Calu3 (cell line): ENCODE measurements around the gene HGF. TPM values are rescaled to one million over a fixed set of nuclear protein-coding genes. Genes with fewer than 3 reads are reported as not detected.

Experiments used
- BruUV-seq: library from RNA; stranded (reverse); fragments of 400-500 nt; replicated peaks from 2 replicates; lab custom pipeline; 2021; lab: Mats Ljungman, UMichigan
- CTCF ChIA-PET: fragments of 300-600 bp; sonication (Branson Sonifier 250); formaldehyde crosslinking; loops from one replicate; lab custom pipeline; 2022; ENCODE audit warnings: antibody characterized with exemption; lab: Charles Lee
- DNase-seq: peaks from one replicate; pipeline ENCODE4 v3.0.0; 2022
- H3K27ac Mint-ChIP-seq: one replicate; pipeline ENCODE4 v1.8.0; 2022; ENCODE audit warnings: mixed read lengths; ENCODE audit not compliant: unreplicated experiment
- H3K27me3 Mint-ChIP-seq: one replicate; pipeline ENCODE4 v1.8.0; 2022; ENCODE audit warnings: mixed read lengths; ENCODE audit not compliant: unreplicated experiment
- H3K36me3 Mint-ChIP-seq: one replicate; pipeline ENCODE4 v1.8.0; 2022; ENCODE audit warnings: mild to moderate bottlenecking, moderate library complexity, mixed read lengths; ENCODE audit not compliant: insufficient read depth, unreplicated experiment
- H3K4me1 Mint-ChIP-seq: one replicate; pipeline ENCODE4 v1.8.0; 2022; ENCODE audit warnings: mild to moderate bottlenecking, low read depth, mixed read lengths; ENCODE audit not compliant: unreplicated experiment
- H3K4me3 Mint-ChIP-seq: one replicate; pipeline ENCODE4 v1.8.0; 2022; ENCODE audit warnings: mild to moderate bottlenecking, low read depth, moderate library complexity, mixed read lengths; ENCODE audit not compliant: unreplicated experiment
- H3K9me3 Mint-ChIP-seq: one replicate; pipeline ENCODE4 v1.8.0; 2022; ENCODE audit warnings: low read depth, mixed read lengths; ENCODE audit not compliant: unreplicated experiment
- CTCF ChIP-seq: fragments of 200-600 bp; IDR thresholded peaks from one replicate; pipeline ENCODE4 v1.8.0; 2022; ENCODE audit warnings: antibody characterized with exemption; ENCODE audit not compliant: unreplicated experiment
- intact Hi-C: fragments of 100-400 bp; cut with micrococcal nuclease; formaldehyde crosslinking; loops from one replicate; pipeline ENCODE4 v1.10.0; 2022; ENCODE audit not compliant: unreplicated experiment
- total RNA-seq: library from RNA; stranded (reverse); gene quantifications from 2 replicates; pipeline ENCODE4 v1.2.3, GENCODE V29; 2022

HGF gene
- total RNA-seq, 1 experiment from 2014 or later, result not detected

GRCh38 chr7:81774551-81774950 is 4.7 kb upstream of the HGF start:
- no peaks in the 10 kb centered on the region for H3K27me3 Mint-ChIP-seq
- CTCF ChIA-PET, result no interaction called here
- H3K4me3 Mint-ChIP-seq, result no peak overlapping the region
- H3K27ac Mint-ChIP-seq, result no peak overlapping the region
- BruUV-seq, result no TSS peak
- no peaks in the 10 kb centered on the region for H3K36me3 Mint-ChIP-seq
- no peak for DNase-seq
- intact Hi-C loops, result no loop called here
- H3K4me1 Mint-ChIP-seq, result no peaks in the 10 kb centered on the region
- no peaks in the 10 kb centered on the region for H3K9me3 Mint-ChIP-seq
- no peak for TF ChIP-seq CTCF

- intact Hi-C loops, result no loop called here
- DNase-seq, result no peak
- TF ChIP-seq CTCF, result no peak
- Mint-ChIP-seq H3K9me3 (no peaks in the 10 kb centered on the region), H3K27ac (no peak overlapping the region), H3K4me3 (no peak overlapping the region), H3K27me3 (no peaks in the 10 kb centered on the region), H3K4me1 (no peaks in the 10 kb centered on the region), H3K36me3 (no peaks in the 10 kb centered on the region)
- BruUV-seq, result no TSS peak
- CTCF ChIA-PET, result interaction anchor here (0.6 kb wide), 1 partner anchor 270 kb away, joined by 3 read pairs; no protein-coding TSS in a partner anchor
Observed at GRCh38 chr7:81770728-81771223, 929 bp upstream of the HGF start.

- no TSS peak for BruUV-seq
- Mint-ChIP-seq H3K4me3 (no peak overlapping the region), H3K27me3 (no peaks in the 10 kb centered on the region), H3K4me1 (no peaks in the 10 kb centered on the region), H3K36me3 (no peaks in the 10 kb centered on the region), H3K27ac (no peak overlapping the region), H3K9me3 (no peaks in the 10 kb centered on the region)
- intact Hi-C loops, result no loop called here
- DNase-seq, result no peak
- TF ChIP-seq CTCF, result no peak
- CTCF ChIA-PET, result no interaction called here
Observed at GRCh38 chr7:81768951-81769778, 682 bp downstream of the HGF start.

- BruUV-seq, result no TSS peak
- H3K27ac Mint-ChIP-seq, result no peak overlapping the region
- no peaks in the 10 kb centered on the region for H3K36me3 Mint-ChIP-seq
- CTCF ChIA-PET, result no interaction called here
- H3K27me3 Mint-ChIP-seq, result no peaks in the 10 kb centered on the region
- TF ChIP-seq CTCF, result no peak
- H3K4me1 Mint-ChIP-seq, result no peaks in the 10 kb centered on the region
- no peaks in the 10 kb centered on the region for H3K9me3 Mint-ChIP-seq
- no peak for DNase-seq
- no peak overlapping the region for H3K4me3 Mint-ChIP-seq
- intact Hi-C loops, result no loop called here
Observed at GRCh38 chr7:81767926-81768325, 1.9 kb downstream of the HGF start.
